Suprapubic skin (tissue), 4 donors: Measurements from ENCODE around the gene PGBD5.

Experiments used
- CTCF ChIP-seq, 2 donors: fragments of 200-600 bp in 1 of 2; fragments of 450-650 bp in 1 of 2; sonication (generic) in 1 of 2; IDR thresholded peaks; one replicate each; pipeline ENCODE4 v1.5.1; 2016 to 2019; ENCODE audit warnings: antibody characterized with exemption in 2 of 2, mild to moderate bottlenecking in 1 of 2, moderate library complexity in 1 of 2
- EP300 ChIP-seq: sonication (generic); formaldehyde crosslinking; IDR thresholded peaks from one replicate; pipeline ENCODE4 v1.6.1; 2017; ENCODE audit warnings: antibody characterized with exemption
- POLR2A ChIP-seq, 2 donors: fragments of 450-650 bp; IDR thresholded peaks; one replicate each; pipeline ENCODE4 v1.6.1; 2017; ENCODE audit warnings: antibody characterized with exemption in 2 of 2, mild to moderate bottlenecking in 2 of 2, moderate library complexity in 2 of 2
- POLR2AphosphoS5 ChIP-seq, 3 donors: sonication (generic); formaldehyde crosslinking; IDR thresholded peaks; one replicate each; pipeline ENCODE4 v1.6.1; 2017; ENCODE audit warnings: antibody characterized with exemption in 3 of 3

GRCh38 chr1:230416430-230416829 lies 9.7 kb downstream of the PGBD5 start:
- TF ChIP-seq CTCF (IDR thresholded peaks at IDR 0.05) (no peak), EP300 (no peak), POLR2A (IDR thresholded peaks at IDR 0.05) (no peak), POLR2AphosphoS5 (IDR thresholded peaks at IDR 0.05) (no peak)
